ENCODE results near the gene PIK3C2B.

PIK3C2B gene

DNA sequence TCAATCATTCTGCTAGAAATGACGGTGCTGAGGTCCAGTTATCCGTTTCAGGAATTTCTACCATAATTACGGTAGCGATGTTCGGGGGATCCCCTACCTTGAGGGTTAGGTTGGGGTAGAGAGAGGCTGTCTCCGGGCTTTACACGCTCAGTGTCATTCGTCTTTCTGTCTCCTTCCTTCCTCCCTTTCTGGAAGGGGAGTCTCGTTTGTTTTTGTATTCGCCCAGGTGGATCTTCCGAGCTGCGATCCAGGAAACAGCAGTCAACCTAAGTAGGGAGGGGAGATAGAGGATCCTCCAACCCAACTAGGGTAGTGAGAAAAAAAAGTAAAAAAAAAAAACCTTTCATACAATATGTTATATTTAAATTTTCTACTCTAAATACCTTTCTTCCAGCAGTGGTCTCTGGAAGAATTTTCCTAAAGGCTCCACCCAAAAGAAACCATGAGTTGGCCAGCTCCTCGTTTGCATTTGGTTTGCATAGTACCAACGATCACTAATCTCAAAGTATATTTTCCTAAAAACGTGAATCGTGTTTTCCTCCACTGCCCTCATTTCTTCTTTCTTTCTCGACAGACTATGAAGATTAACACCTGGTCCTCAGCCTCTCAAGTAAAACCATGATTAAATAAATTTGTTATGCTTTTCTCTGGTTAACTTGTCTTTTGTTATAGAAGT is 611 bp upstream of the PIK3C2B start:
- no peak for TF ChIP-seq CTCF (IDR thresholded peaks at IDR 0.05)
- H3K4me3 ChIP-seq (ENCODE audit: low read depth, low read length): peak overlapping the region; percentile 64
- peak overlapping the region; percentile 87 for H3K4me2 ChIP-seq (ENCODE audit: low read length)
- peak overlapping the region; percentile 86 for H3K27ac ChIP-seq
- peak overlapping the region; percentile 96 for H2AFZ ChIP-seq
- no peaks in the 10 kb centered on the region for H3K27me3 ChIP-seq (ENCODE audit: control insufficient read depth, insufficient read depth, low read length)
- peaks cover 11% of the 10 kb centered on the region for H3K79me2 ChIP-seq
- H3K9me3 ChIP-seq (ENCODE audit: control insufficient read depth, low read length): no peaks in the 10 kb centered on the region
- no peak overlapping the region for H3K9ac ChIP-seq
- H3K36me3 ChIP-seq (ENCODE audit: control insufficient read depth, insufficient read depth, low read length): no peaks in the 10 kb centered on the region
- H3K4me1 ChIP-seq: no peaks in the 10 kb centered on the region

DNA sequence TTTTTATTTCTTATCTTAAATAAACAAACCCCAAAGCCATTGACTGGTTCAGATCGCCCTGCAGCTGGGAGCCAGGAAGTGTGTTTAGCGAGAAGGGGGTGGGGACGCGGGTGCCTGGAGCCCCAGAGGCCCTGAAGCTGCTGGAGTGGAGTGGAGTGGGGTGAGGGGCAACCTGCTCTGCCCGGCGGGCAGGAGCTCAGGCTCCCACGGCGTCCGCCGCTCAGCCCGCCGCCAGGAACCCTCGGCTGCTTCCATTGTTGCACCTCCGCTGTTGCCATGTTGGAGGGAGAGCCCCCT is 673 bp downstream of the PIK3C2B start:
- Histone ChIP-seq H3K27me3 (ENCODE audit: control insufficient read depth, insufficient read depth, low read length) (no peaks in the 10 kb centered on the region), H3K4me2 (ENCODE audit: low read length) (peak overlapping the region; percentile 87), H2AFZ (peak overlapping the region; percentile 96), H3K4me1 (no peaks in the 10 kb centered on the region), H3K27ac (peak overlapping the region; percentile 86), H3K9me3 (ENCODE audit: control insufficient read depth, low read length) (no peaks in the 10 kb centered on the region), H3K4me3 (ENCODE audit: low read depth, low read length) (peak overlapping the region; percentile 64), H3K9ac (no peak overlapping the region), H3K36me3 (ENCODE audit: control insufficient read depth, insufficient read depth, low read length) (no peaks in the 10 kb centered on the region), H3K79me2 (peaks cover 11% of the 10 kb centered on the region)
- TF ChIP-seq CTCF (IDR thresholded peaks at IDR 0.05): no peak

GRCh38 chr1:204493145-204493983 is 1.2 kb downstream of the PIK3C2B start:
- Histone ChIP-seq H3K4me1 (no peaks in the 10 kb centered on the region), H3K9ac (no peak overlapping the region), H3K4me3 (ENCODE audit: low read depth, low read length) (peak overlapping the region; percentile 64), H3K27ac (peak overlapping the region; percentile 86), H3K4me2 (ENCODE audit: low read length) (peak overlapping the region; percentile 87), H3K27me3 (ENCODE audit: control insufficient read depth, insufficient read depth, low read length) (no peaks in the 10 kb centered on the region), H3K9me3 (ENCODE audit: control insufficient read depth, low read length) (no peaks in the 10 kb centered on the region), H2AFZ (peak overlapping the region; percentile 96), H3K36me3 (ENCODE audit: control insufficient read depth, insufficient read depth, low read length) (no peaks in the 10 kb centered on the region), H3K79me2 (peaks cover 11% of the 10 kb centered on the region)
- TF ChIP-seq CTCF (IDR thresholded peaks at IDR 0.05): no peak

DNA sequence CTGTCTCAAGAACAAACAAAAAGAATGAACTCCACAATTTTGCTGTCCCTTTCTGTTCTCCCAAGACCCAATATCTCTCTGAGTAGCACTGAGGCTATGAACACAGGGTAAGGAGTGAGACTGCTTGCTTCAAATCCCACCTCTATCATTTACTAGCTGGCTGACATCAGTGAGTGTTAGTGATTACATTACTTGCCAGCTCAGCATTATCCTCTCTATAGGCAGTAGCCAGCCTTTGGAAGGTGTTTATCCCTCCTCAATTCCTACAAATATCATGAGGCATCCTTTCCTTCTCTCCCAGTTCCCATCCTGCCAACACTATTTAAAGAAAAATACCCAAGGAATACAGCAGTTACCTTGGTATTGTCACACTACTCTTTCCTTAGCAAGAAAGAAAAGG is 3.0 kb downstream of the PIK3C2B start:
- Histone ChIP-seq H3K4me1 (no peaks in the 10 kb centered on the region), H2AFZ (no peak overlapping the region), H3K36me3 (ENCODE audit: control insufficient read depth, insufficient read depth, low read length) (no peaks in the 10 kb centered on the region), H3K27ac (no peak overlapping the region), H3K9ac (no peak overlapping the region), H3K4me3 (ENCODE audit: low read depth, low read length) (no peak overlapping the region), H3K27me3 (ENCODE audit: control insufficient read depth, insufficient read depth, low read length) (no peaks in the 10 kb centered on the region), H3K9me3 (ENCODE audit: control insufficient read depth, low read length) (no peaks in the 10 kb centered on the region), H3K79me2 (peaks cover 13% of the 10 kb centered on the region), H3K4me2 (ENCODE audit: low read length) (no peak overlapping the region)
- no peak for TF ChIP-seq CTCF (IDR thresholded peaks at IDR 0.05)

Measured in parathyroid adenoma (tissue), 2 donors.